Right forelimb (tissue), 1 donor: ENCODE measurements around the gene GORASP1.

Experiments used
- DNase-seq: peaks from one replicate; pipeline ENCODE4 v3.0.0-alpha.2; 2018

The GORASP1 gene

GRCh38 chr3:39107388-39108199 lies at the start of gene GORASP1, which contains the start of gene TTC21A:
Gene GORASP1, minus strand, starts transcription at chr3:39107627. Its CDS starts 86 bp downstream, at chr3:39107541.
Gene TTC21A, plus strand, starts transcription at chr3:39107680. Its CDS starts 158 bp downstream, at chr3:39107838.
- peak; percentile 88 for DNase-seq

- DNase-seq: peak; percentile 35
Observed at GRCh38 chr3:39156421-39156820, 49.0 kb upstream of the GORASP1 start.

GRCh38 chr3:39154280-39155021 lies 47.0 kb upstream of the GORASP1 start:
- DNase-seq: peak; percentile 54

- no peak for DNase-seq
Observed at GRCh38 chr3:39153977-39154279, 46.5 kb upstream of the GORASP1 start.

- peak; percentile 79 for DNase-seq
Observed at GRCh38 chr3:39150803-39151631, 43.6 kb upstream of the GORASP1 start.

GRCh38 chr3:39150148-39150802 lies 42.8 kb upstream of the GORASP1 start:
- DNase-seq: peak; percentile 45

- peak; percentile 35 for DNase-seq
Observed at GRCh38 chr3:39149498-39150147, 42.2 kb upstream of the GORASP1 start.

- no peak for DNase-seq
Observed at GRCh38 chr3:39149059-39149455, 41.6 kb upstream of the GORASP1 start.

GRCh38 chr3:39148435-39149058 lies 41.1 kb upstream of the GORASP1 start:
- DNase-seq: peak; percentile 49

GRCh38 chr3:39147711-39148434 lies 40.4 kb upstream of the GORASP1 start:
- peak; percentile 53 for DNase-seq

- DNase-seq: peak; percentile 83
Observed at GRCh38 chr3:39146611-39147591, 39.5 kb upstream of the GORASP1 start.

GRCh38 chr3:39146083-39146501 lies 38.7 kb upstream of the GORASP1 start:
- peak; percentile 28 for DNase-seq

GRCh38 chr3:39144748-39145380 lies 37.4 kb upstream of the GORASP1 start:
- peak; percentile 38 for DNase-seq

GRCh38 chr3:39144095-39144747 lies 36.8 kb upstream of the GORASP1 start:
- peak; percentile 32 for DNase-seq

GRCh38 chr3:39143051-39143885 lies 35.8 kb upstream of the GORASP1 start:
- DNase-seq: peak; percentile 46

- DNase-seq: peak; percentile 37
Observed at GRCh38 chr3:39142067-39142466, 34.6 kb upstream of the GORASP1 start.
